Measurements from ENCODE around the gene TCF12. TPM values are rescaled to one million over a fixed set of nuclear protein-coding genes. Genes with fewer than 3 reads are reported as not detected.

TCF12 gene
- total and polyA plus RNA-seq, 2 of the 8 experiments (the other 6 are each of a cell fraction or from before 2014, with no cell fraction given), result 85.8 to 101 TPM

DNA sequence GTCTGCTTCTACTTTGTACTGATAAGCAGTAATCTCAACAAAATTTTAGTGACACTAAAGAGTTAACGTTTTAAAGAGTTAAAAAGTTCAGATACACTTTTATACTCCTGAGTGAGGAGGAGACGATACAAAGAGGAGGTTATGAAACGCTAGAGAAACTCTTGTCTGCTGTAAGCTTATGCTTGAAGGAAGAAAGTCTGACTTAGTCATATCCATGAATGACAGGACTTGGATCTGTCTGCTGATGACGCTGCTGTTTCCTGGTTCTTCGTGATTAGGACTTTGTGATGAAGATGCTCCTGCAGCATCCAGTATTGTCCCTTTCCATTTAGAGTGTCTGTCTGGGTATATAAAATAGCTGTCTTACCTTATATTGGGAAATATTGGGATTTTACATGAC lies 15.8 kb downstream of the TCF12 start:
- no peak overlapping the region for H2BK15ac ChIP-seq (ENCODE audit: low read length)
- 90% methylated on average over 5 of the region's 5 CpGs; no CpG with 5 or more reads in 1 of the 2 experiments for WGBS, 2 experiments (ENCODE audit: extremely low coverage in 1 of 2, insufficient coverage in 1 of 2, insufficient read length in 1 of 2, insufficient replicate concordance in 2 of 2, low coverage in 1 of 2, low lambda C conversion rate in 2 of 2, missing lambda C conversion rate in 1 of 2)

More for the DNA sequence above, 15.8 kb downstream of the TCF12 start:
- Histone ChIP-seq H3K27ac (ENCODE audit: low read depth, low read length) (no peak overlapping the region), H3K23me2 (ENCODE audit: low read depth, low read length) (no peaks in the 10 kb centered on the region), H3K27me3 (replicated peaks in 1 of 4; ENCODE audit: control insufficient read depth in 3 of 4, extremely low read depth in 1 of 4, insufficient read depth in 3 of 4, low read length in 3 of 4) (no peaks in the 10 kb centered on the region), H4K8ac (ENCODE audit: extremely low read depth, insufficient read depth, low read length) (no peak overlapping the region), H3K4ac (replicated peaks; ENCODE audit: insufficient read length, low read depth, low read length) (no peak overlapping the region), H4K91ac (replicated peaks; ENCODE audit: insufficient read length, low read length) (no peak overlapping the region), H4K5ac (ENCODE audit: insufficient read length, low read depth, low read length) (no peak overlapping the region), H3K4me3 (ENCODE audit: extremely low read depth in 1 of 4, insufficient read depth in 2 of 4, low read depth in 3 of 4, low read length in 4 of 4) (no peak overlapping the region), H2BK20ac (ENCODE audit: low read length) (no peak overlapping the region), H2BK5ac (ENCODE audit: low read depth, low read length) (no peak overlapping the region), H3K56ac (replicated peaks; ENCODE audit: insufficient read length, low read depth, low read length) (no peak overlapping the region), H3K79me1 (ENCODE audit: low read depth, low read length) (peaks cover 6% of the 10 kb centered on the region), H2BK120ac (replicated peaks; ENCODE audit: low read depth, low read length) (no peak overlapping the region), H2AK5ac (ENCODE audit: low read depth, low read length) (no peak overlapping the region), H3K36me3 (ENCODE audit: control insufficient read depth in 2 of 4, insufficient read depth in 4 of 4, low read length in 3 of 4) (peaks cover 0 to 10% (median 1%) of the 10 kb centered on the region in 4 experiments; a peak in 2 of 8 replicates), H2AFZ (ENCODE audit: low read length) (no peak overlapping the region), H2BK12ac (ENCODE audit: low read depth, low read length) (no peak overlapping the region), H3K9ac (replicated peaks in 1 of 4; ENCODE audit: extremely low read depth in 1 of 4, low read depth in 3 of 4, low read length in 3 of 4) (no peak overlapping the region), H3K14ac (ENCODE audit: insufficient read length) (no peak overlapping the region), H3K4me1 (replicated peaks in 1 of 4; ENCODE audit: control insufficient read depth in 3 of 4, insufficient read depth in 4 of 4, low read length in 3 of 4) (peaks cover 0 to 3% (median 0%) of the 10 kb centered on the region in 4 experiments; a peak in 1 of 7 replicates), H4K20me1 (replicated peaks in 1 of 2; ENCODE audit: control insufficient read depth in 1 of 2, insufficient read depth in 2 of 2, low read length in 2 of 2) (peaks cover 4 to 12% of the 10 kb centered on the region in 2 experiments), H3K9me3 (ENCODE audit: insufficient read depth in 2 of 2, low read depth in 1 of 2, low read length in 1 of 2) (0 out of 4 replicates have a peak, but pooled peaks cover 0 to 3% of the 10 kb centered on the region in 2 experiments), H3K4me2 (ENCODE audit: insufficient read depth in 1 of 2, low read depth in 2 of 2, low read length in 2 of 2) (no peak overlapping the region), H3K18ac (ENCODE audit: extremely low read depth, low read length) (no peak overlapping the region), H3K79me2 (ENCODE audit: control insufficient read depth in 1 of 2, insufficient read depth in 2 of 2, low read length in 2 of 2) (peaks cover 12 to 97% of the 10 kb centered on the region in 2 experiments; a peak in 3 of 4 replicates), H3K23ac (ENCODE audit: insufficient read length) (no peak overlapping the region)
- TF ChIP-seq, protein P1, sequence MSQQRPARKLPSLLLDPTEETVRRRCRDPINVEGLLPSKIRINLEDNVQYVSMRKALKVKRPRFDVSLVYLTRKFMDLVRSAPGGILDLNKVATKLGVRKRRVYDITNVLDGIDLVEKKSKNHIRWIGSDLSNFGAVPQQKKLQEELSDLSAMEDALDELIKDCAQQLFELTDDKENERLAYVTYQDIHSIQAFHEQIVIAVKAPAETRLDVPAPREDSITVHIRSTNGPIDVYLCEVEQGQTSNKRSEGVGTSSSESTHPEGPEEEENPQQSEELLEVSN (IDR thresholded peaks at IDR 0.05), result no peak
- no peak for TF ChIP-seq NANOG (IDR thresholded peaks at IDR 0.05; ENCODE audit: insufficient read depth, low read depth, low read length, poor library complexity, severe bottlenecking)
- TF ChIP-seq POLR2A (IDR thresholded peaks at IDR 0.05; ENCODE audit: control extremely low read depth in 1 of 2, low read depth in 2 of 2, low read length in 2 of 2), result no peak
- TF ChIP-seq TAF1 (IDR thresholded peaks at IDR 0.05; ENCODE audit: low read depth, low read length), result no peak
- no peak for TF ChIP-seq HDAC2 (IDR thresholded peaks at IDR 0.05; ENCODE audit: borderline replicate concordance in 1 of 2, low read depth in 2 of 2, low read length in 2 of 2)
- no peak for TF ChIP-seq RBBP5 (IDR thresholded peaks at IDR 0.05; ENCODE audit: borderline replicate concordance, low read depth, low read length)
- ChIA-PET CTCF (ENCODE audit: partially characterized antibody) (interaction anchor here (0.6 kb wide), 1 partner anchor 204 kb away, joined by 3 read pairs; no protein-coding TSS in a partner anchor), POLR2A (ENCODE audit: partially characterized antibody) (interaction anchor here (0.7 to 1.8 kb wide), 4 partner anchors 9 to 47 kb away, joined by 3 to 6 read pairs (median 4); partner anchors contain the start of gene TCF12)
- FAIRE-seq (no peak), DNase-seq (ENCODE audit: low read depth in 1 of 2, low spot score in 2 of 2) (no peak)
